ENCODE results near the gene BHLHE40.

DNA sequence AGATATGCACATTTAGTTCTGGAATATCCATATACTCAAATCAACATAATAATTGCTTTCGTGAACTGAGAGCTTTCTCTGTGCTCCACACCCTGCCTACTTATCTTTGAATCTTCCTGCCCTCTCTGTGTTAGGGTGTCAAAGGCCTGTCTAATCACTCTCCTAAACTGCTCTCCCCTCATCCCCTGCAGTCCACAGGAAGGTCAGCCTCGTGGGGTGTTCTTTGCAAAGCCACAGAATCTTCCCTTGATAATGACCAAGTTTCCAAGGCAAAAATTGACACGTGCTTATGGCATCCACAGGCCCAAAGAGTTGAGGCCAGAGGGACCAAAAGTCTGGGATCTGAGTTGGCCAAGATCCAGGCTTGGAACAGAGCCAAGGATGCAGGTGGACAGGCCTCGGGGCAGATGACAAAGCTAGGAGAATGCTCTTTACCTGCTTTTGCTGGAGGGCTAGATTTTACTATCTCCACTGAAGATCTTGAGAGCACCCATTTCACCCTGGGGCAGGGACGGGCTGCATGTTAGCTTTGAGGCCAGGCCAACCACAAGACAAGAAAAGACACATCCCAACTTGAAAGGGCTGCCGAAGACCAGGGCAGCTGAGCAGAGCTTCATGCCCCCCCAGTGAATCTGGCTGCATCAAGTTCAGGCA lies 20.4 kb downstream of the BHLHE40 start:
- TF ChIP-seq, protein P1, sequence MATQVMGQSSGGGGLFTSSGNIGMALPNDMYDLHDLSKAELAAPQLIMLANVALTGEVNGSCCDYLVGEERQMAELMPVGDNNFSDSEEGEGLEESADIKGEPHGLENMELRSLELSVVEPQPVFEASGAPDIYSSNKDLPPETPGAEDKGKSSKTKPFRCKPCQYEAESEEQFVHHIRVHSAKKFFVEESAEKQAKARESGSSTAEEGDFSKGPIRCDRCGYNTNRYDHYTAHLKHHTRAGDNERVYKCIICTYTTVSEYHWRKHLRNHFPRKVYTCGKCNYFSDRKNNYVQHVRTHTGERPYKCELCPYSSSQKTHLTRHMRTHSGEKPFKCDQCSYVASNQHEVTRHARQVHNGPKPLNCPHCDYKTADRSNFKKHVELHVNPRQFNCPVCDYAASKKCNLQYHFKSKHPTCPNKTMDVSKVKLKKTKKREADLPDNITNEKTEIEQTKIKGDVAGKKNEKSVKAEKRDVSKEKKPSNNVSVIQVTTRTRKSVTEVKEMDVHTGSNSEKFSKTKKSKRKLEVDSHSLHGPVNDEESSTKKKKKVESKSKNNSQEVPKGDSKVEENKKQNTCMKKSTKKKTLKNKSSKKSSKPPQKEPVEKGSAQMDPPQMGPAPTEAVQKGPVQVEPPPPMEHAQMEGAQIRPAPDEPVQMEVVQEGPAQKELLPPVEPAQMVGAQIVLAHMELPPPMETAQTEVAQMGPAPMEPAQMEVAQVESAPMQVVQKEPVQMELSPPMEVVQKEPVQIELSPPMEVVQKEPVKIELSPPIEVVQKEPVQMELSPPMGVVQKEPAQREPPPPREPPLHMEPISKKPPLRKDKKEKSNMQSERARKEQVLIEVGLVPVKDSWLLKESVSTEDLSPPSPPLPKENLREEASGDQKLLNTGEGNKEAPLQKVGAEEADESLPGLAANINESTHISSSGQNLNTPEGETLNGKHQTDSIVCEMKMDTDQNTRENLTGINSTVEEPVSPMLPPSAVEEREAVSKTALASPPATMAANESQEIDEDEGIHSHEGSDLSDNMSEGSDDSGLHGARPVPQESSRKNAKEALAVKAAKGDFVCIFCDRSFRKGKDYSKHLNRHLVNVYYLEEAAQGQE (IDR thresholded peaks at IDR 0.05; ENCODE audit: insufficient read depth in 1 of 2, low read depth in 2 of 2, low read length in 2 of 2) = no peak
- no peak for TF ChIP-seq TAF1 (IDR thresholded peaks at IDR 0.05; ENCODE audit: borderline replicate concordance, insufficient read depth, low read length)
